HepG2 (cell line): ENCODE results near the gene FMNL2.

Source experiments
- CTCF ChIP-seq: sonication (generic); formaldehyde crosslinking; IDR thresholded peaks from 2 replicates; pipeline ENCODE4 v1.5.0; 2020; ENCODE audit warnings: mild to moderate bottlenecking, missing genetic modification reagents, moderate library complexity
- EP300 ChIP-seq, 3 experiments: sonication (generic) in 1 of 3; formaldehyde crosslinking in 1 of 3; IDR thresholded peaks; 2 replicates each; pipeline versions ENCODE4 v1.5.1 to v1.6.1; 2011 to 2020; ENCODE audit warnings: low read depth in 2 of 3, low read length in 2 of 3, borderline replicate concordance in 1 of 3, improper control_type of control experiment in 1 of 3, mild to moderate bottlenecking in 1 of 3, missing genetic modification reagents in 1 of 3, moderate library complexity in 1 of 3
- LBX2 ChIP-seq: sonication (generic); formaldehyde crosslinking; IDR thresholded peaks from 2 replicates; pipeline ENCODE4 v1.5.0; 2020; ENCODE audit warnings: missing genetic modification reagents, mild to moderate bottlenecking, borderline replicate concordance
- RFX5 ChIP-seq: IDR thresholded peaks from 2 replicates; pipeline ENCODE4 v1.6.1; 2011; ENCODE audit warnings: low read depth, low read length, improper control_type of control experiment
- ZBTB21 ChIP-seq: sonication (generic); formaldehyde crosslinking; IDR thresholded peaks from 2 replicates; pipeline ENCODE4 v1.4.0; 2020; ENCODE audit warnings: missing genetic modification reagents
- ZBTB33 ChIP-seq: sonication (generic); formaldehyde crosslinking; IDR thresholded peaks from 2 replicates; pipeline ENCODE4 v1.4.0; 2020; ENCODE audit warnings: missing genetic modification reagents
- ZHX1 ChIP-seq: sonication (generic); formaldehyde crosslinking; IDR thresholded peaks from 2 replicates; pipeline ENCODE4 v1.8.1; 2022; ENCODE audit warnings: low read depth, mild to moderate bottlenecking, missing genetic modification reagents
- ZNF136 ChIP-seq: sonication (generic); formaldehyde crosslinking; IDR thresholded peaks from 2 replicates; pipeline ENCODE4 v1.8.1; 2022; ENCODE audit warnings: low read depth, mild to moderate bottlenecking, moderate library complexity, missing genetic modification reagents
- ZNF580 ChIP-seq: IDR thresholded peaks from 2 replicates; pipeline ENCODE4 v1.6.1; 2016; ENCODE audit warnings: low read depth, borderline replicate concordance
- ZNF652 ChIP-seq: IDR thresholded peaks from 2 replicates; pipeline ENCODE4 v1.6.1; 2016; ENCODE audit warnings: low read depth, borderline replicate concordance

- TF ChIP-seq EP300 (IDR thresholded peaks at IDR 0.05; ENCODE audit: low read depth in 2 of 2, low read length in 2 of 2) (no peak), EP300 (CRISPR knock-in tag; IDR thresholded peaks at IDR 0.05; ENCODE audit: borderline replicate concordance) (no peak), CTCF (no peak), ZBTB21 (CRISPR knock-in tag) (no peak), ZNF136 (CRISPR knock-in tag) (no peak), LBX2 (CRISPR knock-in tag) (no peak), RFX5 (no peak), ZNF580 (CRISPR knock-in tag) (no peak), ZBTB33 (CRISPR knock-in tag) (no peak), ZHX1 (CRISPR knock-in tag) (no peak), ZNF652 (CRISPR knock-in tag) (no peak)
Measured at GRCh38 chr2:152600697-152601096, 265.7 kb downstream of the FMNL2 start.
